NCI-H526 treated with DMSO at 0.1 percent for 48 hours (cell line): ENCODE data around the gene MATN1.

Experiments
- DNase-seq: peaks from one replicate; lab custom pipeline; 2025; lab: John Stamatoyannopoulos, UW

MATN1 gene

DNA sequence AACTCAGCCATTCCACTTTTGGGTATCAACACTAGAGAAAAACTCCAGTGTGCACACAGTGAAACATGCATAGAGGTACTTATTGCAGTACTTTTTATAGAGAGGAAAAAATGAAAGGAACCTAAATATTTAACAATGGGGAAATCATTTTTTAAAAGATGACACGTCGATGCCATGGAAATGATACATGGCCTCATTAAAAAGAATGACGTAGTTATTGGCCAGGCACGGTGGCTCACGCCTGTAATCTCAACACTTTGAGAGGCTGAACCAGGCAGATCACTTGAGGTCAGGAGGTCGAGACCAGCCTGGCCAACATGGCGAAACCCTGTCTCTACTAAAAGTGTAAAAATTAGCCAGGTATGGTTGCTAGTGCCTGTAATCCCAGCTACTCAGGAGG lies 42.5 kb downstream of the MATN1 start:
- DNase-seq = no peak

DNA sequence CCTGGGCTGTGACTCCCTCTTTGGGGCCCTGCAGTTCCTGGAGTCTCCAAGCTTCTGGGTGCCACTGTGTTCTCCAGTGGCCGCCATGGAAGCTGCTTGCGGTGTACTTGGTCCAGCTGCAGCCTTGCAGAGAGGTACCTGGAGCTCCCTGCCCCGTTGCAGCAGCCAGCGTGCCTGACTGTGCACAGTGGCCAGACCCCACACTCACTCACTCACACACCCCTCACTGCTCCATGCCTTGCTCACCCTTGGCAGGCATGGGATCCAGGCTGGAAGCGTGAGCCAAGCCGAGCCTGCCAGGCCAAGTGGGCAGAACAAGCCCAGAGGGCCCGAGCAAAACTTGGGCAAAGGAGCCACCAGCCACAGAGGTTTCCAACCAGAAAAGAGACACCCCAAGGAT lies 43.0 kb downstream of the MATN1 start:
- DNase-seq = no peak

DNA sequence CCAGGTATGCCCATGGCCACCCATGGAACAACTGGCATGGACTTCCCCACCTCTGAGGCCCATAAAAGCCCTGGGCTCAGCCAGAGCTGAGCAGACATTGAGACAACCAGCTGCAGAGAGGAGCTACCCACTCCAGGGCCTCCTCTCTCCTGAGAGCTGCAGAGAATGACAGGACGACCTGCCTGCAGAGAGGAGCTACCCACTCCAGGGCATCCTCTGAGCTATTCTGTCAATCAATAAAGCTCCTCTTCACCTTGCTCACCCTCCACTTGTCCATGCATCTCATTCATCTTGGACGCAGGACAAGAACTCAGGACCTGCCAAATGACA lies 43.4 kb downstream of the MATN1 start:
- DNase-seq = no peak

DNA sequence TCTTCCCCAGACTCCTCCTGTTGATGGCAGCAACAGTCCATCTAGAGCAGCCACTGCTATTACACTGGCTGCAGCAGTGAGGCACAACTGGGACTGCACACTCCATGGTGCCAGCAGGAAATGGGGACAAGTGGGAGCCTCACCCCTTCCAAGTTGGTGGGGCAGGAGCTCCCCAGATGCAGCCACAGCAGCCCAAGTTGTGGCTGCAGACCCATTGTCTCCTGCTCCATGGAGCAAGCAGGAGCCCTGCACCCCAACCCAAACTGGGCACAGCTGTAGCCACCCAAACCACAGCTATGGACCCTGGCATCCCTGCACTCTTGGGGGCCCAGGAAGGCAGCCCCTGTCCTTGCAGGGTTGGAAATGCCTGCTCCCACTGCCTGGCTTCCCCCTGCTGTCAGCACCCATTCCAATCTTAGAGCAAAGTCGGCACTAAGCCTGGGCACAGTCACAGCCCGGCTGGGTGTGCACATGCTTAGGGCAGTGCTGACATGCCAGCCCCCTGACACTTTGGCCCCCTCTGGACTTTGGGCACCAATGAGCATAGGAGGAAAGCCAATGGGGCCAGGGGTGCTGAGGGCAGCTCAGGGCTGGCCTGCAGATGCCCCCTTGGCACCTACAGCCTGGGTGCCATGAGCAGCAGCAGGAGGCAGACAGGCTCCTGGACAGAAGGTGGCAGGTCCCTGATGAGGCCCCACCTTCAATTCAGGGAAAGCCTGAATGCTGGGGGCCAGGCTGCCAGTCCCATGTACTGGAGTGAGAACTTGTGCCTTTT lies 44.0 kb downstream of the MATN1 start:
- DNase-seq = no peak

DNA sequence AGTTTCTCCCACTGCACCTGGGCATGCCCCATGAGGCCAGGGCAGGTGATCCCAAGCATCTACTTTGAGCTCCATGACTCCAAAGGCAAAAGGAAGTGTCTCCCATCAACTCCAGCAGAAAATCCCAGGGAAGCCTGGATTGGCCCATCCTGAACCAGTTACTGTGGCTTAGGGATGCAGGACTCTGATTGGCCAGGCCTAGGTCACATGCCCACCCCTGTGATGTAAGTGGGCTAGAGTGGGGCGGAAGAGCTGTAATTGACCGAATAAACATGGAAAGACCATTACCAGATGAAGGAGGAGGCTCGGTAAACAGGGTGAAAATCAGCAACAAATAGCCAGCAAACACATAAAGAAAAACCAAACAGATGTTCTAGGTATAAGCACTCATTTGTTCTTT lies 45.2 kb downstream of the MATN1 start:
- DNase-seq = no peak

DNA sequence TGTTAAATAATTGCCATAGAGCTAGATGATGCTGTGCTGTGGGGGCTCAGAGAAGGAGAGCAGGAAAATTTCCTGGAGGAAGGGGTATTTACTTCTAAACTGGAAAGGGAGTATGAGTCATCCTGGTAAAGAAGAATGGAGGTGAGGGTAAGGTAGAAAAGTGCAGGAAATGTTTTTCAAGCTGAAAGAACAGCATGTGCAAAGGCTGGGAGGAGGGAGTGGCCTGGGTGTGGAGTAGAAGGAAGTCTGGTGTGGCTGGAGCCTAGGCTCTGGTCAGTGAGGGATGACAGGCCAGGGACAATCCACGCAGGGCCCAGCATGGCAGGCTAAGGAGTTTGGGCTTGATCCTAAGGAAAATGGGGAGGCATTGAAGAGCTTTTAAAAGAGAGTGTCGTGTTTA lies 45.9 kb downstream of the MATN1 start:
- no peak for DNase-seq

DNA sequence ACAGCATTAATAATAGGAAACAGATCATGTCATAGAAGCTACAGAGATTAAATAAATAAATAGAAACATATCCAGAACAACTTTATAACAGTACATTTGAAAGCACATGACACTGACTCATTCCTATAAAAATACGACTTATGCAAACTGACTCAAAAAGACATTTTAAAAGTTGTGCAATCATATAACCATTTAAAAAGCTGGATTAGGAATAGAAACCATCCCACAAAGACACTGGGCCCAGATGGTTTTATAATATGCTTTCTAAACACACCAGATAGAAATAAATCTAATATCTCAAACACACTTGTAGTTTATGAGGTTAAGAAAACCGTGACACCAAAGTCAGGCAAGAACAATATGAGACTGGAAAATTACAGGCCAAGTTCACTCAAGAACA lies 47.6 kb downstream of the MATN1 start:
- DNase-seq = no peak

DNA sequence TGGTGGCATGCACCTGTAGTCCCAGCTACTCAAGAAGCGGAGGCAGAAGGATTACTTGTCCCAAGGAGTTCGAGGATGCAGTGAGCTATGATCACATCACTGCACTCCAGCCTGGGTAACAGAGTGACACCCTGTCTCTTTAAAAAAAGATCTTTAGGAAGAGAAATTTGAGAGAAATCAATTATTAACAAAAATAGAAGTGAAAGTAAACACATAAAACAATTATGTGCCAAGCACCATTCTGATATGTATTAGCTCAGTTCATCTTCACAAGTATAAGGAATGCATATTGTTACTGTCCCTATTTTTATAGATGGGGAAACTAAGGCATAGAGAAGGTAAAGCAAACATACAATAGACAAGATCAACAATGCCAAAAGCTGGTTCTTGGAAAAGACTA lies 48.1 kb downstream of the MATN1 start:
- DNase-seq = no peak

DNA sequence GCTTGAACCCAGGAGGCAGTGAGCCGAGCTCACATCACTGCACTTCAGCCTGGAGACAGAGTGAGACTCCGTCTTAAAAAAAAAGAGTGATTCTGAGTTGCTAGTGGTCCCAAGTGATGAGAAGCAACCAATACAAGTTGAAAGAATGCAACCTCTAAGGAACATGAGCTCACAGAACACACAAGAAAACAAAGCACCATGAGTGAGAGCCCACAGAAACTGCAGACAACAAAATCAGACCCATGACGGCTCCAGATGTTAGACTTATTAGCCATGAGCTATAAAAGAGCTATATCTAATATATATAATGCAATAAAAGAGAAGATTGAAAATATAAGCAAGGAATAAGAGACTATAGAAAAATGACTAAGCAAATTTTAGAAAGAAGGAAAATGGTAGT lies 50.0 kb downstream of the MATN1 start:
- DNase-seq = no peak

DNA sequence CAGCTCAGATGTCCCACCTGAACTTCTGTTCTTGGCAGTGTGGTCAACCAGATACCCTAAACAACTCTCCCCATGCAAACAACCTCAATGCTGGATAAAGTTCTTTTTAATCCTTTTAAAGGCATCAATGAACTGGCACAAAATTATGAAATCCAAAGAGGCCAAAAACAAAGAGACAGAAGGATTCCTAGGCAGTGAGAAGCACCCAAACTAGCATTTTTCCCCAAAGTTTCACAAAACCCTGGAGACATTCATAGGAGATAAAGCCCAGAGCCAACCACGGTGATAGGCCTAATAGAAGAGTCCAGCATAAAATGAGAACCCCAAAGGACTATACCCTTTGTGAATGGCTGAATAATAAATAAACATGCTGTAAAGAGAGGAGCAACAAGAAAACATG lies 50.7 kb downstream of the MATN1 start:
- DNase-seq = no peak

DNA sequence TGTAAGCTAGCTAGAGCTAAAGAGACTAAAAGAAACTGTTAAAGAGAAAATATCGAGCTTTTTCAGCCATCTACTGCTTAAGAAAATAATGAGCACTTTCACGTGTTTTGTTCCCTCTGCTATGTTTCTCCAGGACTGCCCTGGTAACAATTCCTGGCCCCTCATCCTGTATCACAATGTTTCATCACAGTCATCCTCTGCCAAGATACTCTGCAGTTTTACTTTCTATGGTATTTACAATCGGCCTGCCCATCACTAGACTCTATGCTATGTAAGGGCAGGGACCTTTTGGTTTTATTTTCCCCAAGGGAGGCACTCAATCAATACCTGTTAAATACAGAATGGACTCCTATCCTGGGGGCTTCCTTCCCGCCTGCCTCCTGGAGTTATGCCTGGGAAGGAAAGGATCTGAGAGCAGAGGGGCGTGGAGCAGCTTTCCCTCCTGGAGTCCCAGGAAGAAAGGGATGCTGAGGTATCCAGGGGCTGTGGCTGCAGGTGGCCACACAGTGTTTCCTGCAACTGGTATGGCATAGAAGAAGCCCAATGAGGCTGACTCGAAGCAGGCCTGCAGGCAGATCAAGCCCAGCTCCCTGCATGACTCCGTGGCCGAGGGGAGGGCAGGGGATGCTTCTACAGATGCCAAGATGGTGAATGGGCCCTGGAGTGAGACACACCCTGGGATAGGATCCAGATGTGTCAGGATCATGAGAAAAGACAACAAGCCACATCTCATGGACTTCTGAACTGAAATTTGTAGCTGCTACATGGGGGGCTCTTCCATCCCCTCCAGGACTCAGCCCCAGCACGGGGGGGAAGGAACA lies 52.9 kb downstream of the MATN1 start:
- DNase-seq = no peak

DNA sequence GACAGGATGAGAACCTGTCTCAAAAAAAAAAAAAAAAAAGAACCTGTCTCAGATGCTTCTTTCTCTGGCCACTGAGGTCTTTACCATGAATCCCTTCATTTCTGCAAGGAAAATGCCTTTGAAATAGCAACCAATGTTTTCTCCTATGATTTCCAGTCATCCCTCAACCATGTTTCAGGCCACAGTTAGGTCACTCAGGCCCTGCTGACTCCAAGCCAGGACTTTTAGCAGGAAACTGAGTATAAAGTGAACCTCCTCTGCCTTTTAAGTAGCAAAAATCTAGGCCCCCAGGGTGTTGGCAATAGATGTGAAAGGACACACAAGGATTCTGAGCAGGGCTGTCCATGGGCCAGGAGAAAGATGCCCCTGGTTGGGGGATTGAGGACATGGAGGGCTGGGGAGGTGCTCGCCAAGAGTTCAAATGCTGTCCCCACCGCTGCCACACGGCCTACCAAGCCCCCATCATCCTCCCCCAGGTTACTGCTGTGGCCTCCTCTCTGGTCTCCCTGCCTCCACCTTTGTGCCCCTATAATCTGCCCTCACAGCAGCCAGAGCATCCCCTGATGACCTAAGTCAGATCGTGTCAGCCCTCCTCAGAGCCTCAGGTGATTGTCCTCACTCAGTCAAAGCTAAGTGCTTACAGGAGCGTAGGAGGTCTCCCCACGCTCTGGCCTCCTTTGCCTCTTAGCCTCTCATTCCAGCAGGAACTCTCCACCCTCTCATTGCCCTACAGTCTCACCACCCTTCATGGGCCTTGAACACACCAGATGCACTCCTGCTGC lies 54.6 kb downstream of the MATN1 start:
- DNase-seq = no peak

DNA sequence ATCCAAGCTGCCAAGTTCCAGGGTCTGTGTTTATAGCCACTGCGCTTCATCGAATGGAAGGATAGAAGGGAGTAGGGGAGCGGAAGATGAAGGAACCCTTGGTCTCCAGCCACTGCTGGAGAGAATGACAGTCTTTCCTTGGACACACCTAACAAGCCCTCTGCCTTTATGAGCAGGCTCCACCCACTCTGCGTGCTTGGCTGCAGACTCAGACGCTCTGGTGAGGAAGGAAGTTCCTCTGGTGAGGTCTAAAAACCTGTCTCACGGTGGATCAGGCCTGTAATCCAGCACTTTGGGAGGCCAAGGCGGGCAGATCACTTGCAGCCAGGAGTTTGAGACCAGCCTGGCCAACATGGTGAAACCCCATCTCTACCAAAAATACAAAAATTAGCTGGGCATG lies 55.4 kb downstream of the MATN1 start:
- DNase-seq = no peak

DNA sequence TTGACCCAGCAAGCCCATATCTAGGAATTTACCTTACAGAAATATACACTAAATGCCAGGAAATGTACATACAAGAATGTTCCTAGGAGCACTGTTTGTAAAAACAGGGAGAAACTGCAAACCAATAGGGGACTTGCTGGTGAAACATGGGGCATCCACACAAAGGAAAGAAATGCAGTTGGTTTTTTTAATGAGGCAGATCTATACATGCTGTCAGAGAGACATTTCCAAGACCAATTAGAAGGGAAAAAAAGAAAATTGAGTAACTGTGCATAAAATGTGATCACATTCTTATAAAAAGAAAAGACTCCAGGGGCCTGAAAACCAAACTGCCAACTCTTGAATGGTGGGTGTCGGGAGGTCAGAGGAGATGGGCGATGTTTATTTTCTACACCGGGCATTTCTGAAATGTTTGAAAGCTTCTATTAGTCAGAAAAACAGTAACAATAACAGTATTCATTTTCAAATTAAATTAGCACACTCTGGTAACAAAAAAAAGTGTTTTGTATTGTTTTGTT lies 56.6 kb downstream of the MATN1 start:
- DNase-seq = no peak

DNA sequence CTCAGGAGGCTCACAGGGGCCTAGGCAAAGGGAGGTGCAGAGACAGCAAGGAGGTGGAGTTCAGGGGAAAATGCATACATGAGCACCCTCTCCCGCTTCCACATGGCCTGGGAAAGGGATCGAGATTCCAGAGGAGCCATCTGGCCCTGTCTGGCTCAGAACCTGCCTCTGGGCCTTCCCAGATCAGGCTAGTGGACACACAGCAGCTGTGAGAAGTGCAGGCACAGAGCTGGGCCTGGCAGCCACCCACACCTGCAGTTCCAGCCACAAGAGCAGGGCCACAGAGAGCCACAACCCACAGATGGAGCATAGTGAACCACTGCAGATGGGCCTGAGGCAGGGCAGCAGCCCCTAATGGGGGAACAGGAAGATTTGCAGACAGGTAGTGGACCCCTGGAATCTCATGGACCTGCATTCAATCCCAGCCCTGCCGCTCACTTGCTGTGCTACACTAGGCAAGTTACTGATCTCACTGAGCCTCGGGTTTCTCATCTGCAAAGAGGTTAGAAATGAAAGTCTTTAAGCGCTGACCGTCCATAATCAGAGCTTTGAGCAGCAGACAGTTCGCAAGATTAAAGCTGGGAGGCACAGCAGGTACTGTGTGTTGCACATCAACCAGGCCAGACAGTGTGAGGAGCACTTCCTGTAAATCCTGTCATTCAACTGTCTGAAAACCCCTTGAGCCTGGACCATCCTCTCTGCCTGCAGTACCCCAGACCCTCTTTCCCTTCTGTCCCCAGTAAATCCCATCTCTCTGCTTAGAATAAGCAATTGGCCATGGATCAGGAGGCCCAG lies 58.0 kb downstream of the MATN1 start:
- no peak for DNase-seq

DNA sequence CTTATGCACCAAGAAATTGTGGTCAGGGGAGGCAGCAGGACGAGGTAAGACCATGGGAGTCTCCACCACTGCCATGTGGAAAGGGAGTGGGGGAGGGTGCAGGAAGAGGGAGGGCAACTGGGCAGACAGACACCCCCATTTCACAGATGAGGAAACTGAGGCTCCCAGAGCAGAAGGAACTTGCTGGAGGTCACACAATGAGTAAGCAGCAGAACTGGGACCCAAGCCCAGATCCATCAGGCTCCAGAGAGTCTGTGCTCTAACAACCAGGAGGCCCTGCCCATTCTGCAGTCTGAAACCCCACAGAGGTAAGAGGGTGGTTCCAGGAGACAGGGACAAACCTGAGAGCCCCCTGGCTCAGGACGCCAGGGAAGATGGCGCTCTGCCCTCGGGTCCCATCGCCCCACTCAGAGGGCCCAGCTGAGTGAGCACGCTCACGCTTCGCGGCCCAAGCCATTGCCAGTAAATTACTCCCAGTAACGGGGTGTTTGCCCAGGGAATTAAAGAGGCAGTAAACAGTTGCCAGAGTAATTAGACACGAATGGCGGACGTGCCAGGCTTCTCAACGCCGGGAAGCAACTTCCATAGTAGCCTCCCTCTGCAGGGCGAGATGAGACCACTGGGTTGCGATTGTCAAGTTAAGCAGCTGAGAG lies 59.2 kb downstream of the MATN1 start:
- DNase-seq = no peak

DNA sequence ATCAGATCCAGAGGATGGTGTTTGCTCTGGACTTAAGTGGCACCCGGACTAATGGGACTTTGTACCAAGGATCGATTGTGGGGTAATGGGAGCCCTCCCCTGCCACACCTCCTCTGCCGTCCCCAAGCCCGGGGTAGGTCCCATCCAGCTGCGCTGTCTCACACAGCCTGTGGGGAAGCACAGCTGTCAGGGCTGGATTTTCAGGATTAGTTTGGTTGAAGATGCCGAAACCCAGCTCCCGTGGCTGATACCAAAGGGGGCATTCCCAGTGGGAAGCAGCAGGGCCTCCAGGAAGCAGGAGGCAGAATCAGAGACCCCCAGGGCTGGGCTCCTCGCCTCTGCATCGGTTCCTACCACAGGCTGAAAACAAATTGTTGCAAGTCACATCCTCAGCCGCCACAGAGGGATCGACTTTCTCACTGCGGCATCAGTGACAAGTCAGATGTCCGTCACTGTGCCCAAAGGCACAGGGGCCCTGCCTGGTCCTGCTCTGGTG lies 59.7 kb downstream of the MATN1 start:
- no peak for DNase-seq

DNA sequence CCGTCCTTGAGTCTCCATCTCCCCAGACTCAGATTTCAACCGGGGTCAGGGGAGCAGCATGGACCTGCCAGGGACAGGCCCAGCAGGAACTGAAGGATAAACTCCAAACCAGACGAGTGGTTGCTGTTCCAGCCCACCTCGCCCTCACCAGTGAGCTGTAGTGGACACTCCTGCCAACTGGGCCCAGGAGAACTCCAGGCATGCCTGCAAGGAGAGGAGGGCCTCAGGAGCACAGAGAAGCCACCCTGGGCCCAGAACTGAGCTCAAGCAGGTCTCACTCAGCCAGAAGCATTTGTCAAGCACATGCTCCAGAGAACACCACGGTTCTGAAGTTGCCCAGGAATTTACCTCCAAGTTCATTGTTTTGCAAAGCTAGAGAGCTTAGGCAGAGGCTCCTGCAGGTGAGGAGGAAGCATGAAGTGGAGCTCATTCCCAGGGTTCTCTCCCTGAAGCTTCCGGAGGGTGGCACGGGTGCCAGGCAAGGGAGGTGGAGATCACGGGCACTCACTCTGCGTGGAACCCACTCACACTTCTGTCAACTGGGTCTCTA lies 61.0 kb downstream of the MATN1 start:
- DNase-seq = no peak

DNA sequence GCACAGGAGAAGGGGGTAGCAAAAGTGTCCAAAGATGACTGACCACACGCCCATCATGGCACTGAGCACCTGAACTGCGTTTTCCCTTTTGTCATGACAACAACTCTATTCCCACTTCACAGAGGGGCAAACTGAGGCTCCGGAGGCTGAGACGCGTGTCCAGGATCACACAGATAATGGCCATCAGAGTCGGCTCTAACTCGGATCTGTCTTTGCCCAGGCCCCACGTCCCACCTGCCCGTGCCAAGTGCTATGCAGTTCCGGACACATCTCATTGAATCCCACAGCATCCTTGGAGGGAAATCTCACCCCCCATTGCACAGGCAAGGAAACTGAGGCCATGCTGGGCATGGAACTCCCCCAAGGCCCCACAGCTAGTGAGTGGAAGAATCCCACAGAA lies 62.1 kb downstream of the MATN1 start:
- DNase-seq = no peak
